ENCODE data around the gene DCLK2. TPM values are rescaled to one million over a fixed set of nuclear protein-coding genes. Genes with fewer than 3 reads are reported as not detected.

DCLK2 gene
- total RNA-seq, 1 experiment from 2014 or later = 2.7 TPM

DNA sequence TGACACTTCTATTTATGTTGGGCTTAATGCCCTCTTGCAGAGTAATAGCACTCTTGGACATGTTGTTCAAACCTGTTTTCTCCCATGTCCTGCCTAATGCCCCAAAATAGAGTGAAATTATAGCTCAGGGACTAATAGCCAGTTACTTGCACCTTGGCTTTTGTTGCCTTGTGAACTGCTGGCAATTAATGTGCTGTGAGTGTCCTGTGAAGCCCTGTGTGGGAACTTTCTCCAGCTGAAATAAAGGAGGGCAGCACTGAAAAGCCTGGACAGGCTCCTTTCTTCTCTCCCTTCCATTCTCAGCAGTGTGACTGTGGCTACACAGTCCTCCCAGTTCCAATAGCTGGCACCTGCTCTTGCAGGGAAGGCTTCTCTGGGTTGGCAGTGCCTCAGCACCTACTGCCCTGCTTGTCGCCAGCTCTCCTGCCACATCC is 72.4 kb downstream of the DCLK2 start:
- Histone ChIP-seq H3K79me2 (ENCODE audit: insufficient read depth, low read length) (no peaks in the 10 kb centered on the region), H4K20me1 (ENCODE audit: insufficient read depth) (no peaks in the 10 kb centered on the region), H3K4me2 (ENCODE audit: low read length) (no peak overlapping the region), H3K27me3 (ENCODE audit: insufficient read depth, low read length) (no peaks in the 10 kb centered on the region), H3K9ac (ENCODE audit: low read length) (no peak overlapping the region), H3K9me3 (ENCODE audit: control insufficient read depth in 1 of 2, insufficient read depth in 1 of 2, low read depth in 1 of 2, low read length in 2 of 2) (no peaks in the 10 kb centered on the region), H3K4me3 (replicated peaks in 1 of 2; ENCODE audit: low read depth in 1 of 2, low read length in 2 of 2) (no peak overlapping the region), H3K4me1 (ENCODE audit: control insufficient read depth in 1 of 2, insufficient read depth in 2 of 2, low read length in 2 of 2) (no peaks in the 10 kb centered on the region), H3K27ac (ENCODE audit: low read depth, low read length) (no peak overlapping the region), H3K36me3 (ENCODE audit: control insufficient read depth in 1 of 2, insufficient read depth in 2 of 2, low read length in 2 of 2) (no peaks in the 10 kb centered on the region), H2AFZ (ENCODE audit: low read depth, low read length, poor library complexity, severe bottlenecking) (no peak overlapping the region), H3K9me2 (ENCODE audit: insufficient read depth) (no peaks in the 10 kb centered on the region)
- no peak for ATAC-seq
- TF ChIP-seq CBX3 (IDR thresholded peaks at IDR 0.05; ENCODE audit: low read depth) = no peak
- no peak for TF ChIP-seq SP1 (IDR thresholded peaks at IDR 0.05; ENCODE audit: low read depth)
- TF ChIP-seq, protein P1, sequence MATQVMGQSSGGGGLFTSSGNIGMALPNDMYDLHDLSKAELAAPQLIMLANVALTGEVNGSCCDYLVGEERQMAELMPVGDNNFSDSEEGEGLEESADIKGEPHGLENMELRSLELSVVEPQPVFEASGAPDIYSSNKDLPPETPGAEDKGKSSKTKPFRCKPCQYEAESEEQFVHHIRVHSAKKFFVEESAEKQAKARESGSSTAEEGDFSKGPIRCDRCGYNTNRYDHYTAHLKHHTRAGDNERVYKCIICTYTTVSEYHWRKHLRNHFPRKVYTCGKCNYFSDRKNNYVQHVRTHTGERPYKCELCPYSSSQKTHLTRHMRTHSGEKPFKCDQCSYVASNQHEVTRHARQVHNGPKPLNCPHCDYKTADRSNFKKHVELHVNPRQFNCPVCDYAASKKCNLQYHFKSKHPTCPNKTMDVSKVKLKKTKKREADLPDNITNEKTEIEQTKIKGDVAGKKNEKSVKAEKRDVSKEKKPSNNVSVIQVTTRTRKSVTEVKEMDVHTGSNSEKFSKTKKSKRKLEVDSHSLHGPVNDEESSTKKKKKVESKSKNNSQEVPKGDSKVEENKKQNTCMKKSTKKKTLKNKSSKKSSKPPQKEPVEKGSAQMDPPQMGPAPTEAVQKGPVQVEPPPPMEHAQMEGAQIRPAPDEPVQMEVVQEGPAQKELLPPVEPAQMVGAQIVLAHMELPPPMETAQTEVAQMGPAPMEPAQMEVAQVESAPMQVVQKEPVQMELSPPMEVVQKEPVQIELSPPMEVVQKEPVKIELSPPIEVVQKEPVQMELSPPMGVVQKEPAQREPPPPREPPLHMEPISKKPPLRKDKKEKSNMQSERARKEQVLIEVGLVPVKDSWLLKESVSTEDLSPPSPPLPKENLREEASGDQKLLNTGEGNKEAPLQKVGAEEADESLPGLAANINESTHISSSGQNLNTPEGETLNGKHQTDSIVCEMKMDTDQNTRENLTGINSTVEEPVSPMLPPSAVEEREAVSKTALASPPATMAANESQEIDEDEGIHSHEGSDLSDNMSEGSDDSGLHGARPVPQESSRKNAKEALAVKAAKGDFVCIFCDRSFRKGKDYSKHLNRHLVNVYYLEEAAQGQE (IDR thresholded peaks at IDR 0.05; ENCODE audit: low read depth) = no peak
- no peak for TF ChIP-seq EGR1 (IDR thresholded peaks at IDR 0.05; ENCODE audit: low read depth)
- TF ChIP-seq ZNF274 (IDR thresholded peaks at IDR 0.05; ENCODE audit: low read depth, low read length) = no peak
- ChIA-PET CTCF (no interaction called here), POLR2A (no interaction called here), RAD21 (ENCODE audit: low non-redundant PET in 1 of 2, low total read pairs in 2 of 2, uncharacterized antibody in 2 of 2, unreplicated experiment in 2 of 2) (no interaction called here)
- DNase-seq (ENCODE audit: low read depth, low spot score) = no peak
- intact Hi-C loops (cut with micrococcal nuclease) = no loop called here
- no TSS peak for BruUV-seq (replicated peaks)

DNA sequence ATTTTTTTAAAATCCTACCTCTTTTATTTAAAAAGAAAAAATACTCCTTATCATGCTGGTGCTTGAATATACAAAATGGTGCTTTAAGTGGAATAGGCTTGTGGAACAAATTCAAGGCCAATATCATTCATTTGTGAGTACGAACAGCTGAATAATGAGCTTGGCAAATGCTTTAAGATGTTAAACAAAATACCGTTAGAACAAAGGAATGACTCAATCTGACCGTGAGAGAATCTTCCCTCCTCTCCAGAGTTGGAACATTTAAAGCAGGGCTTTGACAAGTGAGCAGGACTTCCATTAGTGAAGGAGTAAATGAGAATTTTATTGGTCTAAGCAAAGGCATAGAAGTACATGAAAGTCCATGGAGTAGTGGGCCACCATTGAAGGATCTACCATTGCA is 74.5 kb downstream of the DCLK2 start:
- Histone ChIP-seq H2AFZ (ENCODE audit: low read depth, low read length, poor library complexity, severe bottlenecking) (no peak overlapping the region), H4K20me1 (ENCODE audit: insufficient read depth) (no peaks in the 10 kb centered on the region), H3K4me3 (replicated peaks in 1 of 2; ENCODE audit: low read depth in 1 of 2, low read length in 2 of 2) (no peak overlapping the region), H3K4me2 (ENCODE audit: low read length) (no peak overlapping the region), H3K9me2 (ENCODE audit: insufficient read depth) (no peaks in the 10 kb centered on the region), H3K4me1 (ENCODE audit: control insufficient read depth in 1 of 2, insufficient read depth in 2 of 2, low read length in 2 of 2) (no peaks in the 10 kb centered on the region), H3K79me2 (ENCODE audit: insufficient read depth, low read length) (no peaks in the 10 kb centered on the region), H3K36me3 (ENCODE audit: control insufficient read depth in 1 of 2, insufficient read depth in 2 of 2, low read length in 2 of 2) (no peaks in the 10 kb centered on the region), H3K9ac (ENCODE audit: low read length) (no peak overlapping the region), H3K27me3 (ENCODE audit: insufficient read depth, low read length) (no peaks in the 10 kb centered on the region), H3K27ac (ENCODE audit: low read depth, low read length) (no peak overlapping the region), H3K9me3 (ENCODE audit: control insufficient read depth in 1 of 2, insufficient read depth in 1 of 2, low read depth in 1 of 2, low read length in 2 of 2) (no peaks in the 10 kb centered on the region)
- BruUV-seq (replicated peaks) = no TSS peak
- RAD21 ChIA-PET (ENCODE audit: low non-redundant PET in 1 of 2, low total read pairs in 2 of 2, uncharacterized antibody in 2 of 2, unreplicated experiment in 2 of 2) = no interaction called here
- POLR2A ChIA-PET = no interaction called here
- no peak for DNase-seq (ENCODE audit: low read depth, low spot score)
- TF ChIP-seq SRF (IDR thresholded peaks at IDR 0.05; ENCODE audit: low read depth) (no peak), EGR1 (IDR thresholded peaks at IDR 0.05; ENCODE audit: low read depth) (no peak)
- intact Hi-C loops (cut with micrococcal nuclease) = no loop called here
- CTCF ChIA-PET = no interaction called here
- ATAC-seq = no peak

All from HCT116 (cell line).